ENCODE data around the gene RBPJL. TPM values are rescaled to one million over a fixed set of nuclear protein-coding genes. Genes with fewer than 3 reads are reported as not detected.

The RBPJL gene, protein sequence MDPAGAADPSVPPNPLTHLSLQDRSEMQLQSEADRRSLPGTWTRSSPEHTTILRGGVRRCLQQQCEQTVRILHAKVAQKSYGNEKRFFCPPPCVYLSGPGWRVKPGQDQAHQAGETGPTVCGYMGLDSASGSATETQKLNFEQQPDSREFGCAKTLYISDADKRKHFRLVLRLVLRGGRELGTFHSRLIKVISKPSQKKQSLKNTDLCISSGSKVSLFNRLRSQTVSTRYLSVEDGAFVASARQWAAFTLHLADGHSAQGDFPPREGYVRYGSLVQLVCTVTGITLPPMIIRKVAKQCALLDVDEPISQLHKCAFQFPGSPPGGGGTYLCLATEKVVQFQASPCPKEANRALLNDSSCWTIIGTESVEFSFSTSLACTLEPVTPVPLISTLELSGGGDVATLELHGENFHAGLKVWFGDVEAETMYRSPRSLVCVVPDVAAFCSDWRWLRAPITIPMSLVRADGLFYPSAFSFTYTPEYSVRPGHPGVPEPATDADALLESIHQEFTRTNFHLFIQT
- total RNA-seq (under 1 TPM in 1 of 4 donors, not detected in 3; 0.22 TPM), polyA plus RNA-seq (under 1 TPM in 2 of 3 donors, not detected in 1; 0.04 TPM)
- long read RNA-seq, donor 1: 0 reads
- long read RNA-seq, donor 2: 0 reads

DNA sequence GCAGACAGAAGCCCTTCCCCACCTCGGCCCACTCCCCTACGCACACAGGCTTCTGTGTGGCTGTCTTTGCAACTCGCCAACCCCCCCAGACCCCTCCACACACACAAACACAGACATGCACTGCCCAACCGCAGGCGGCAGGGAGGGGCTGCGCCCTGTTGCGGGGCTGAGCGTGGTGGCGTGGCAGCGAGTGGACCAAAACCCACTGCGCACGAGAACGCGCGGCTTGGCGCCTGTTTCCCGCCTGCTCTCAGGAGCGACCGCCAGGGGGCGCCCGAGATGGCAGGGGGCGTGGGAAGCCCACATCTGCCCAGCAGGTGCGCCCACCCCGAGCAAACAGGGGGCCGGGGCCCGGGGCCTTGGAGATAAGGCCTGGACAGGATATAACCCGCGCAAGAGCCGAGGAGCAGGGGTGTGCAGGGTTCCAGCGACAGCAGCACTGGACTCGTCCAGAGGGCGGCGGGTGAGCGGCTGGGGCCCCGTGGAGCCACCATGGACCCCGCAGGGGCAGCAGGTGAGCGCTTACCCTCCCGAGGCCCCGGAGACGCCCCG lies at the start of gene RBPJL:
Gene RBPJL (plus strand): TSS at position 410 of the 552 bp plus-strand sequence. CDS start 83 bp downstream, at position 493.
- H3K4me1 ChIP-seq: no peaks in the 10 kb centered on the region
- no peak within 1 kb of the TSS for H3K4me3 ChIP-seq
- TF ChIP-seq, protein P1, sequence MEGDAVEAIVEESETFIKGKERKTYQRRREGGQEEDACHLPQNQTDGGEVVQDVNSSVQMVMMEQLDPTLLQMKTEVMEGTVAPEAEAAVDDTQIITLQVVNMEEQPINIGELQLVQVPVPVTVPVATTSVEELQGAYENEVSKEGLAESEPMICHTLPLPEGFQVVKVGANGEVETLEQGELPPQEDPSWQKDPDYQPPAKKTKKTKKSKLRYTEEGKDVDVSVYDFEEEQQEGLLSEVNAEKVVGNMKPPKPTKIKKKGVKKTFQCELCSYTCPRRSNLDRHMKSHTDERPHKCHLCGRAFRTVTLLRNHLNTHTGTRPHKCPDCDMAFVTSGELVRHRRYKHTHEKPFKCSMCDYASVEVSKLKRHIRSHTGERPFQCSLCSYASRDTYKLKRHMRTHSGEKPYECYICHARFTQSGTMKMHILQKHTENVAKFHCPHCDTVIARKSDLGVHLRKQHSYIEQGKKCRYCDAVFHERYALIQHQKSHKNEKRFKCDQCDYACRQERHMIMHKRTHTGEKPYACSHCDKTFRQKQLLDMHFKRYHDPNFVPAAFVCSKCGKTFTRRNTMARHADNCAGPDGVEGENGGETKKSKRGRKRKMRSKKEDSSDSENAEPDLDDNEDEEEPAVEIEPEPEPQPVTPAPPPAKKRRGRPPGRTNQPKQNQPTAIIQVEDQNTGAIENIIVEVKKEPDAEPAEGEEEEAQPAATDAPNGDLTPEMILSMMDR (IDR thresholded peaks at IDR 0.05): peak; percentile 64
- intact Hi-C loops (cut with DNase I): loop anchor here in 1 of 2 donors (10.0 kb wide), 1 partner anchor 292 kb away; no protein-coding TSS in a partner anchor
- DNase-seq (no peak), ATAC-seq (peak in 3 of 4 donors; percentile 47 to 67 (median 55))
- no peaks in the 10 kb centered on the region for H3K36me3 ChIP-seq (ENCODE audit: insufficient read depth in 1 of 2, low read depth in 1 of 2)
- no peak within 1 kb of the TSS for H3K27ac ChIP-seq
- 13 to 23% (median 16%) methylated on average over 34 to 41 of the region's 41 CpGs for WGBS, 3 donors
- H3K9me3 ChIP-seq: no peaks in the 10 kb centered on the region
- H3K27me3 ChIP-seq (ENCODE audit: insufficient read depth in 3 of 3, low read length in 2 of 3): peaks cover 0 to 51% (median 4%) of the 10 kb centered on the region in 3 donors

DNA sequence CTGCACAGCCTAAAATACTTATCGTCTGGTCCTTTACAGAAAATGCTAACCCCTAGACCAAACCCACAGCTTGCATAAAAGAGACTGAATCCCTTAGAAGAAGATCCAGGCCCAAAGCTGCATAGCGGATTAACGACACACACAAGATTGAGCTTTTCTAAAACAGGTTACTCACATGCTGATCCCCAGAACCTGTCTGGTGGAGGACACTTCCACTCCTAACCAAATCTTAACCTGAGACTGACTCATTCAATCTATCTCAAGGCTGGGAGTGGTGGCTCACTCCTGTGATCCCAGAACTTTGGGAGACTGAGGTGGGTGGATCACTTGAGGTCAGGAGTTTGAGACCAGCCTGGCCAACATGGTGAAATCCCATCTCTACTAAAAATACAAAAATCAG lies 49.5 kb upstream of the RBPJL start:
- H3K9me3 ChIP-seq: no peaks in the 10 kb centered on the region
- H3K4me3 ChIP-seq: no peak overlapping the region
- intact Hi-C loops (cut with DNase I): no loop called here
- no peaks in the 10 kb centered on the region for H3K36me3 ChIP-seq (ENCODE audit: insufficient read depth in 1 of 2, low read depth in 1 of 2)
- TF ChIP-seq, protein P1 (IDR thresholded peaks at IDR 0.05): no peak
- DNase-seq (no peak), ATAC-seq (no peak)
- H3K27ac ChIP-seq: no peak overlapping the region
- 69 to 75% (median 73%) methylated on average over 3 of the region's 3 CpGs for WGBS, 3 donors
- peaks cover 12% of the 10 kb centered on the region for H3K4me1 ChIP-seq
- H3K27me3 ChIP-seq (ENCODE audit: insufficient read depth in 3 of 3, low read length in 2 of 3): peaks cover 0 to 4% (median 0%) of the 10 kb centered on the region in 3 donors

DNA sequence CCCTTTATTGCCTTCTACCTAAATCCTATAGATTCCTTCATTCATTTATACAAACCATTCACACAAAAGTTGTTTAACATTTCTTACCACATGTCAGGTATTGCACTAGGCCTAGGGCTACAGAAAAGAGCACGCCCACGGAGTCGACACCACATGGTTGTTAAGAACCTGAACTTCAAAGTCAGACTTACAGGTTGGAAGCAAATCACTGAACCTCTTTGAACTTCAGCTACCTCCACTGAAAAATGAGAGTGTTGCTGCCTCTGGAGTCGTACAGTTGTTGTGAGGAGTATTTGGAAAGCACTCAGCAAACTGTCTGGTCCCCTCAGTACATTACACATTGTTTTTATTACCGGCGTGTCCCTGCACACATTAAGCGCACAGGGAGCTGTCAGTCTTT lies 48.9 kb upstream of the RBPJL start:
- peaks cover 0 to 4% (median 0%) of the 10 kb centered on the region in 3 donors for H3K27me3 ChIP-seq (ENCODE audit: insufficient read depth in 3 of 3, low read length in 2 of 3)
- H3K4me3 ChIP-seq: no peak overlapping the region
- ATAC-seq (no peak), DNase-seq (no peak)
- no peak overlapping the region for H3K27ac ChIP-seq
- WGBS, 3 donors: 55 to 60% (median 55%) methylated on average over 7 of the region's 7 CpGs
- peaks cover 12% of the 10 kb centered on the region for H3K4me1 ChIP-seq
- intact Hi-C loops (cut with DNase I): no loop called here
- H3K36me3 ChIP-seq (ENCODE audit: insufficient read depth in 1 of 2, low read depth in 1 of 2): no peaks in the 10 kb centered on the region
- TF ChIP-seq, protein P1 (IDR thresholded peaks at IDR 0.05): no peak
- H3K9me3 ChIP-seq: no peaks in the 10 kb centered on the region

DNA sequence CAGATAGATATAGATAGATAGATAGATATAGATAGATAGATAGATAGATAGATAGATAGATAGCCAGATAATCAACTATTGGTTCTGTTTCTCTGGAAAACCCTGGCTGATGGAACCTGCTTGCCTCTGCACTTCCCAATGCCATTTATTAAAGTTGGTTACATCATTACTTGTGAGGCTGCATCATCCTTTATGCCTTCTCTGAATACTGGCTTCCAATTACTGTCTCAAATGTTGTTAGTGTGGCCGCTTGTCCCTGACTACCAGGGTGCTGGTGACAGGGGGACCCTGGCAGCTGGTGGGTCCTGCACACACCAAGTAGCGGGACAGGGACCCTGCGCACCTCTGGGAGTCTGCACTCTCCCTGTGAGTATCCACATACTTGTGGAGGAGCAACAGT lies 48.4 kb upstream of the RBPJL start:
- TF ChIP-seq, protein P1 (IDR thresholded peaks at IDR 0.05): no peak
- Histone ChIP-seq H3K4me1 (peaks cover 12% of the 10 kb centered on the region), H3K4me3 (no peak overlapping the region), H3K27me3 (ENCODE audit: insufficient read depth in 3 of 3, low read length in 2 of 3) (peaks cover 0 to 4% (median 0%) of the 10 kb centered on the region in 3 donors), H3K9me3 (no peaks in the 10 kb centered on the region), H3K27ac (no peak overlapping the region), H3K36me3 (ENCODE audit: insufficient read depth in 1 of 2, low read depth in 1 of 2) (no peaks in the 10 kb centered on the region)
- no peak for ATAC-seq
- intact Hi-C loops (cut with DNase I): no loop called here
- WGBS, 3 donors: 79 to 89% (median 83%) methylated on average over 3 of the region's 3 CpGs
- DNase-seq: no peak
